B cell (primary cell): ENCODE data around the gene ACAD11. TPM values are rescaled to one million over a fixed set of nuclear protein-coding genes. Genes with fewer than 3 reads are reported as not detected.

Experiments
- ATAC-seq: fragments of 200-7000 bp; cut with Tn5 transposase; one replicate; pipeline ENCODE4 v1.10.0; 2021; ENCODE audit warnings: low read depth, mild to moderate bottlenecking, moderate number of reproducible peaks, moderate library complexity
- CTCF ChIA-PET: fragments of 350-600 bp; sonication (Branson Sonifier 250); formaldehyde crosslinking; loops from one replicate; lab custom pipeline; 2021; ENCODE audit warnings: antibody characterized with exemption, inconsistent platforms; lab: Charles Lee
- POLR2A ChIA-PET: fragments of 350-600 bp; sonication (Branson Sonifier 250); formaldehyde crosslinking; loops from one replicate; lab custom pipeline; 2021; ENCODE audit warnings: antibody characterized with exemption; lab: Charles Lee
- DNase-seq: peaks from one replicate; pipeline ENCODE4 v3.0.0; 2013
- H2AFZ ChIP-seq: 2 replicates; pipeline ENCODE4 v1.6.1; 2012; ENCODE audit warnings: mild to moderate bottlenecking, low read depth, low read length; ENCODE audit not compliant: insufficient read depth, poor library complexity, severe bottlenecking
- H3K27ac ChIP-seq, 2 donors: 1 replicate in 1 of 2; 2 replicates in 1 of 2; pipeline ENCODE4 v1.5.1; 2012 to 2013; ENCODE audit warnings: low read length in 2 of 2, mild to moderate bottlenecking in 2 of 2, moderate library complexity in 1 of 2
- H3K27me3 ChIP-seq, 4 experiments: fragments of 200-600 bp in 1 of 4; sonication (generic) in 1 of 4; replicated peaks in 1 of 4; 1 replicate in 2 of 4; 2 replicates in 2 of 4; pipeline versions ENCODE4 v1.6.1 to v1.7.0; 2013 to 2016; ENCODE audit warnings: low read length in 3 of 4, mild to moderate bottlenecking in 2 of 4, mixed read lengths in 1 of 4, moderate library complexity in 1 of 4; ENCODE audit not compliant: insufficient read depth in 4 of 4, control insufficient read depth in 3 of 4; ENCODE audit errors: control extremely low read depth in 1 of 4
- H3K36me3 ChIP-seq, 2 experiments: replicated peaks in 1 of 2; 1 replicate in 1 of 2; 2 replicates in 1 of 2; pipeline versions ENCODE4 v1.6.1 to v1.7.1; 2013; ENCODE audit warnings: low read length in 1 of 2; ENCODE audit not compliant: insufficient read depth in 2 of 2, control insufficient read depth in 1 of 2; ENCODE audit errors: control extremely low read depth in 1 of 2, extremely low read depth in 1 of 2
- H3K4me1 ChIP-seq, 2 donors: fragments of 200-600 bp in 1 of 2; sonication (generic) in 1 of 2; 1 replicate in 1 of 2; 2 replicates in 1 of 2; pipeline versions ENCODE4 v1.5.1 to v1.6.1; 2013 to 2017; ENCODE audit warnings: low read length in 2 of 2; ENCODE audit not compliant: control insufficient read depth in 2 of 2, insufficient read depth in 2 of 2
- H3K4me2 ChIP-seq: replicated peaks from 2 replicates; pipeline ENCODE3; 2012; ENCODE audit warnings: mild to moderate bottlenecking, low read depth, low read length; ENCODE audit not compliant: poor library complexity, severe bottlenecking
- H3K4me3 ChIP-seq, 5 experiments: fragments of 200-600 bp in 1 of 5; sonication (generic) in 1 of 5; 1 replicate in 3 of 5; 2 replicates in 2 of 5; pipeline versions ENCODE4 v1.5.1 to v1.7.0; 2011 to 2016; ENCODE audit warnings: low read length in 4 of 5, mild to moderate bottlenecking in 4 of 5, low read depth in 2 of 5, control low read depth in 1 of 5, moderate library complexity in 1 of 5; ENCODE audit not compliant: insufficient read depth in 1 of 5; ENCODE audit errors: control extremely low read depth in 1 of 5, extremely low read depth in 1 of 5
- H3K79me2 ChIP-seq: fragments of 200-600 bp; sonication (generic); one replicate; pipeline ENCODE4 v1.6.0; 2016; ENCODE audit warnings: low read length; ENCODE audit not compliant: control insufficient read depth, insufficient read depth
- H3K9ac ChIP-seq: fragments of 200-600 bp; sonication (generic); 2 replicates; pipeline ENCODE4 v1.6.1; 2017; ENCODE audit warnings: mild to moderate bottlenecking, low read length, moderate library complexity
- H3K9me3 ChIP-seq, 3 donors: one replicate each; pipeline versions ENCODE4 v1.6.1 to v1.7.1; 2013; ENCODE audit warnings: low read length in 2 of 3; ENCODE audit not compliant: control insufficient read depth in 2 of 3, insufficient read depth in 1 of 3; ENCODE audit errors: control extremely low read depth in 1 of 3
- H4K20me1 ChIP-seq: 2 replicates; pipeline ENCODE4 v1.6.0; 2012; ENCODE audit warnings: mild to moderate bottlenecking, low read length; ENCODE audit not compliant: insufficient read depth, control insufficient read depth, poor library complexity, severe bottlenecking
- H3K27ac Mint-ChIP-seq: one replicate; pipeline ENCODE4 v1.8.0; 2021; ENCODE audit warnings: mixed read lengths
- H3K27me3 Mint-ChIP-seq: one replicate; pipeline ENCODE4 v1.8.0; 2021; ENCODE audit warnings: mixed read lengths
- H3K4me1 Mint-ChIP-seq: one replicate; pipeline ENCODE4 v1.8.0; 2021; ENCODE audit warnings: mixed read lengths
- H3K4me3 Mint-ChIP-seq: one replicate; pipeline ENCODE4 v1.8.0; 2021; ENCODE audit warnings: mixed read lengths
- H3K9me3 Mint-ChIP-seq: one replicate; pipeline ENCODE4 v1.8.0; 2022; ENCODE audit warnings: mixed read lengths; ENCODE audit not compliant: insufficient read depth
- EZH2 ChIP-seq: IDR thresholded peaks from 2 replicates; pipeline ENCODE4 v1.6.1; 2012; ENCODE audit warnings: borderline replicate concordance, low read depth, mild to moderate bottlenecking, moderate library complexity, low read length; ENCODE audit not compliant: insufficient read depth, poor library complexity, severe bottlenecking
- WGBS: methylation state at CpG from one replicate; pipeline ENCODE4 v1.1.5; 2013; ENCODE audit warnings: missing lambda C conversion rate; ENCODE audit not compliant: insufficient coverage; 5-methylcytosine and 5-hydroxymethylcytosine counted together
- intact Hi-C: fragments of 100-400 bp; cut with micrococcal nuclease; formaldehyde crosslinking; loops from one replicate; pipeline ENCODE4 v1.10.0; 2022
- polyA plus RNA-seq: library from polyadenylated mRNA; depleted of rRNA; stranded (reverse); fragments of >200 nt; gene quantifications from 2 replicates; pipeline ENCODE4 v1.2.3, GENCODE V29; 2012
- total RNA-seq, 2 donors: library from RNA; stranded (reverse); fragments of 120-200 nt in 1 of 2; gene quantifications; 1 replicate in 1 of 2; 2 replicates in 1 of 2; pipeline versions ENCODE4 v1.2.3 to v1.2.4, GENCODE V29; 2013 to 2022
- TF ChIP-seq, protein P1 (sequence below): fragments of 200-600 bp; IDR thresholded peaks from one replicate; pipeline ENCODE4 v1.8.0; 2022; ENCODE audit warnings: antibody characterized with exemption, mild to moderate bottlenecking

The ACAD11 gene
- total and polyA plus RNA-seq, 2 donors (not counting 1 experiment from before 2014, with no cell fraction given): 23.4 to 26.9 TPM

DNA sequence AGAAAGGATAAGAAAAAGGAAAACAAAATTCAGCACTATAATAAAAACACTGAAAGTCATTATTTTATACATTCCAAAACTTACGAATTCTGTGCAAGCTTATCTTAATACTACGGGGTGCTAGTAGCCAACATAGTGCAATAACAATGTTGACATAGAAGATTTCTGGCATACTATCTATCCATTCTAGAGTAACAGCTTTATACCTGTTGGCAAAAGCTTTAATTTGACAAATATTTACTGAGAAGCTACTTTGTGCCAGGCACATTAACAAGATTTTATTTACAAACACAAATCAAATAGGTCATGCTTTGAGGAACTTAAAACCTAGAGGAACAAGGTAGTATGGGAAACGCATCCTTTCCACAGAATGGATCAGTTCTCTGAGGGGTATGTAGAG, 61.4 kb downstream of the ACAD11 start:
- Mint-ChIP-seq H3K4me3 (no peak overlapping the region), H3K27me3 (no peaks in the 10 kb centered on the region), H3K4me1 (no peaks in the 10 kb centered on the region), H3K9me3 (no peaks in the 10 kb centered on the region), H3K27ac (no peak overlapping the region)
- H3K27ac ChIP-seq: no peak overlapping the region
- no peaks in the 10 kb centered on the region for H3K4me1 ChIP-seq
- 100% methylated on average over 1 of the region's 3 CpGs for WGBS
- H3K9ac ChIP-seq: no peak overlapping the region
- H3K9me3 ChIP-seq: no peaks in the 10 kb centered on the region
- DNase-seq: no peak
- TF ChIP-seq, protein P1, sequence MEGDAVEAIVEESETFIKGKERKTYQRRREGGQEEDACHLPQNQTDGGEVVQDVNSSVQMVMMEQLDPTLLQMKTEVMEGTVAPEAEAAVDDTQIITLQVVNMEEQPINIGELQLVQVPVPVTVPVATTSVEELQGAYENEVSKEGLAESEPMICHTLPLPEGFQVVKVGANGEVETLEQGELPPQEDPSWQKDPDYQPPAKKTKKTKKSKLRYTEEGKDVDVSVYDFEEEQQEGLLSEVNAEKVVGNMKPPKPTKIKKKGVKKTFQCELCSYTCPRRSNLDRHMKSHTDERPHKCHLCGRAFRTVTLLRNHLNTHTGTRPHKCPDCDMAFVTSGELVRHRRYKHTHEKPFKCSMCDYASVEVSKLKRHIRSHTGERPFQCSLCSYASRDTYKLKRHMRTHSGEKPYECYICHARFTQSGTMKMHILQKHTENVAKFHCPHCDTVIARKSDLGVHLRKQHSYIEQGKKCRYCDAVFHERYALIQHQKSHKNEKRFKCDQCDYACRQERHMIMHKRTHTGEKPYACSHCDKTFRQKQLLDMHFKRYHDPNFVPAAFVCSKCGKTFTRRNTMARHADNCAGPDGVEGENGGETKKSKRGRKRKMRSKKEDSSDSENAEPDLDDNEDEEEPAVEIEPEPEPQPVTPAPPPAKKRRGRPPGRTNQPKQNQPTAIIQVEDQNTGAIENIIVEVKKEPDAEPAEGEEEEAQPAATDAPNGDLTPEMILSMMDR: no peak
- no peak for TF ChIP-seq EZH2
- H3K79me2 ChIP-seq: no peaks in the 10 kb centered on the region
- intact Hi-C loops: no loop called here
- H3K4me3 ChIP-seq: no peak overlapping the region
- no peaks in the 10 kb centered on the region for H4K20me1 ChIP-seq
- H2AFZ ChIP-seq: no peak overlapping the region
- no peak for ATAC-seq
- POLR2A ChIA-PET: no interaction called here
- H3K4me2 ChIP-seq: no peak overlapping the region
- CTCF ChIA-PET: no interaction called here
- H3K36me3 ChIP-seq: peaks cover 0 to 3% of the 10 kb centered on the region in 2 experiments
- no peaks in the 10 kb centered on the region for H3K27me3 ChIP-seq

DNA sequence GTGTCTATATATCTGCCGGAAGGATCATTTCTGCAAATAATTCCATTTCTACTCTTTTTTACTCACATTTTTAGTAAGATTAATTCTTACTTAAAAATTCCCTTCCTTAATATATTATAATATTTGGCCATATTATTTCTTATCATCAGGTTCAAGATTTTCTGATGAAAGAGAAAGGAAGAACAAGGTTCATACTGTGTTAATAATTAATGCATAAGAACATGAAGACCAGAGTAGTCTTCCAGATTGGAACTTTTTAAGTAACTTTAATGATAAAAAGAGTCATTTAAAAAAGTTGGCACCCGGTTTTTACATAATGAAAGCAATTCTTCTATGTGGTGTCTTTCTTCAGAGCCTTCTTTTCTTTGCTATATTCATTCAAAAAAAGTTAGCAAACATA, 61.9 kb downstream of the ACAD11 start:
- POLR2A ChIA-PET: no interaction called here
- H3K79me2 ChIP-seq: no peaks in the 10 kb centered on the region
- WGBS: no CpG with 5 or more reads among the region's 2 CpGs
- H3K4me3 Mint-ChIP-seq: no peak overlapping the region
- TF ChIP-seq EZH2: no peak
- H3K36me3 ChIP-seq: no peaks in the 10 kb centered on the region
- H3K4me3 ChIP-seq: no peak overlapping the region
- no peak overlapping the region for H3K27ac ChIP-seq
- no peak overlapping the region for H2AFZ ChIP-seq
- no peaks in the 10 kb centered on the region for H3K27me3 ChIP-seq
- H3K4me1 ChIP-seq: no peaks in the 10 kb centered on the region
- ATAC-seq (no peak), DNase-seq (no peak)
- no peaks in the 10 kb centered on the region for H3K9me3 Mint-ChIP-seq
- H3K9ac ChIP-seq: no peak overlapping the region
- H3K9me3 ChIP-seq: no peaks in the 10 kb centered on the region
- H3K27ac Mint-ChIP-seq: no peak overlapping the region
- intact Hi-C loops: no loop called here
- CTCF ChIA-PET: no interaction called here
- H3K4me1 Mint-ChIP-seq: no peaks in the 10 kb centered on the region
- no peak overlapping the region for H3K4me2 ChIP-seq
- H3K27me3 Mint-ChIP-seq: no peaks in the 10 kb centered on the region
- H4K20me1 ChIP-seq: no peaks in the 10 kb centered on the region
